ENCODE results near the gene SART1.
"Not testable (repeated sequence)": the region's sequence is repeated elsewhere in the genome, so short reads cannot be mapped to it uniquely, and the experiment has no call there.

The SART1 gene

DNA sequence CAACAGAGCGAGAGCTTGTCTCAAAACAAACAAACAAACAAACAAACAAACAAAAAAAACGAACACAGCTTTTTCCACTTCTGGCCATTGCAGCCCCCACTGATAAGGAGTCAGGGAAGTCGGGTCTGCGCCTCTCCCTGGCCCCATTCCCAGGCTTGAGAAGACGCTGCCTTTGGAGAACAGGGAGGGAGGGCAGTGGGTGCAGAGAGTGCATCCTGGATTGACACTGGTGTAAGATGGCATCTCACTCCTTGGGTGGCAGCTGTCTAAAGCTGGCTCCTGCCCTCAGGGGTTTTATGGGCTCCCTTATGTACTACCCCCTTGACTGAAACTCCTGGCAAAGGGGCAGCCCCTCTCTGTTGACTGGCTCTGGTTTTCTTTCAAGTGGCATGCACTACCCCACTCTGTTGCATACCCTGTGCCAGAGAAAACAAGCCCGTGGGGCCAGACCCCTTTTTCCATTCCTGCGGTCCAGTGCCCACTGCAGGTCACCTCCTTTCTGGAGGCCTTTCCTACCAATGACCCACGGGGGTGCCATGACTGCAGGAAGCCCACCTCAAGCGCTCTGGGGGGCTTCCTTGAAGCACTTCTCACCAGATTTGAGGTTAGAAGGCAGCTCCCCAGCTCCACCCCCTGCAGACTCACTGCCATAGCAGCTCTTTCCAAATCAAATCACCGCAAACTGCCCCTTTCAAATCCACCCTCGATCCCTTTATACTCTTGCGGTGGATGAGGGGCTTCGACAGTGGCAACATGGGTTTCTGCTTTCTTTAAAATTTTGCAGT is 29.6 kb upstream of the SART1 start:
- no peak for DNase-seq (ENCODE audit: low read depth in 2 of 2)

DNA sequence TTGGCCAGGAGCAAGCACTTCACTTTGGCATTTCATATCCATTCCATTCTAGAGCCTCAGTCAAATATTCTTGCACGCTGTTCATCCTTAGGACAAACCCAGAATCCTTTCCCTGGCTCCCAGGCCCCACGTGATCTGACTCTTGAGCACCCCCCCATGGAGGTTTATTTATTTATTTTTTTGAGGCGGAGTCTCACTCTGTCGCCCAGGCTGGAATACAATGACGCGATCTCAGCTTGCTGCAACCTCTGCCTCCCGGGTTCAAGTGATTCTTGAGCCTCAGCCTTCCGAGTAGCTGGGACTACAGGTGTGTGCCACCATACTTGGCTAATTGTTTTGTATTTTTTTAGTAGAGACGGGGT is 29.0 kb upstream of the SART1 start:
- DNase-seq (ENCODE audit: low read depth in 2 of 2) = no peak

DNA sequence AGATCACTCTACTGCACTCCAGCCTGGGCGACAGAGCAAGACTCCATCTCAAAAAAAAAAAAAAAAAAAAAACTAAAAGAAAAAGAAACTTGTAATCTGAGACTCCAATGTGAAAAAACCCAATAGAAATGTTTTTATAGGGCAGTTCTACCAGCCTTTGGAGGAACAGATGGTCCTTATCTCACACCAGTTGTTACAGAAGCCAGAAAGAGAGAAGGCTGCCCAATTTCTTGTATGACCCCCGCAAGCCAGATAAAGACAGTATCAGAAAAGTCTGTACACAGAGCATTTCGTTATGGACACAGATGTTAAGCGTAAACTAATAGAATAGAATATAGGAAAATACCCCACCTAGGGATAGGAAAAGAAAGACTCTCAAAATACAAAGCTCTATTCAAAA is 27.5 kb upstream of the SART1 start:
- no peak for DNase-seq (ENCODE audit: low read depth in 2 of 2)

DNA sequence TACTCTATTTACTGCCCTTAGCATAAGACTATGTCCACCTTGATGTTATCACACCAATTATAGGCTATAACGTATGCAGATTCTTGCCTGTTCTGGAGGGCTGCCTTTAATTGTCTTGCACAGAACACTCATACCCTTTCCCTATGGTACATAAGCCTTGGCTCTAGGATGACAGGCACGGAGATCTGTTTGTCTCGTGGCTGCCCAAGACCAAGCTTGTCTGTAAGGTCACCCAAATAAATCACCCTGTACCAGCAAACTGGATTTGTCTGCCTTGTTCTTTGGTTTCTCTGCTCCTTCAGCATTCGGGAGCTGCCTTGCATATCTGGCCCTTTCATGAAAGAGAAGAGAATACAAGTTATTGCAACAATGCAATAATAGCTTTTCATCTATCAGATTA is 23.8 kb upstream of the SART1 start:
- no peak for DNase-seq (ENCODE audit: low read depth in 2 of 2)

DNA sequence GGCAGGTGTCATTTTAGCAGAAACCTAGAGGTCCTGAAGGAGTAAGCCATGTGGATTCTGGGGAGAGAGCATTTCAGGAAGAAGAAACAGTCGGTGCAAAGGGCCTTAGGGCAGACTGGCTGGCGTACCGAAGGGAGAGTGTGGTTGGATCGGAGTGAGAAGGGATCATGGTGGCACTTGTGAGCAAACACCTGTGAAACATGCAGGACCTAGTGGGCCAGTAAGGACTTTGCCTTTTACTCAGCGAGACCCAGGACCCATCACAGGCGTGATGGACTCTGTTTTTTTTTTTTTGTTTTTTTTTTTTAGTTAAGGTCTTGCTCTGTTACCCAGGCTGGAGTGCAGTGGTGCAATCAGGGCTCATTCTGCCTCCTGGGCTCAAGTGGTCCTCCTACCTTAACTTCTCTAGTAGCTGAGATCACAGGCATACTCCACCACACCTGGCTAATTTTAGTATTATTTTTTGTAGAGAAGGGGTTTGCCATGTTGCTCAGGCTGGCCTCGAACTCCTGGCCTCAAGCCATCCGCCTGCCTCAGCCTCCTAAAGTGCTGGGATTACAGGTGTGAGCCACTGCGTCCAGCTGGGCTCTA is 19.7 kb upstream of the SART1 start:
- no peak for DNase-seq (ENCODE audit: low read depth in 2 of 2)

DNA sequence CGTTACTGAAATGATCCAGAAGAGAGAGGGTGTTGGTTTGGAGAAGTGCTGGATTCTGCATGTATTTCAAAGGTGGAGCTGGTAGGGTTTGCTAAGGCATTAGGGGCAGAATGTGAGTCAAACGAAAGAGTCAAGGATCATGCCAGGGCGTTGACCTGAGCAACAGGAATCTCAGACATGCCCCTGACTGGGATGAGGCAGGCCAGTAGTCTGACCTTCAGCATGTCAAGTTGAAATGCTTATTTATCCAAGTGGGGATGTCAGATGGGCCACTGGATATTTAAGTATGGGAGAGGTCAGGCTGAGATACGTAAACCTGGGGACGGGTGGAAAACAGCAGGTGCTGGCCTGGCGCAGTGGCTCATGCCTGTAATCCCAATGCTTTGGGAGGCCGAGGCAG is 19.0 kb upstream of the SART1 start:
- DNase-seq (ENCODE audit: low read depth in 2 of 2) = no peak

DNA sequence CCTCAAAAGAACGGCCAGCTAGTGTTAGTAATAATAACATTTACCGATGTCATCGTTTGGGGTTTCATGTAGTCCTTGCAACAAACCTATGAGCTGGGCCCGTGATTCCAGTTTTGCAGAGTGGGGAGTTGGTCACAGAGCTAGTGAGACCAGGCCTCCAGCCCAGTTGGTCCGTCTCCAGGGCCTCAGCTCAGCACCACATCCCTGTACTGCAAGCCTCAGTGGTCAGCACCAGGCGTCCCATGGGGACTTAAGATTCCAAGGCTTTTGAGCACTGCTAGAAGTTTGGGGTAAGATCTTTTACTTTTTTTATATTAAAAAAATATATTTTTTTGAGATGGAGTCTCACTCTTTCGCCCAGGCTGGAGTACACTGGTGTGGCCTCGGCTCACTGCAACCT is 17.3 kb upstream of the SART1 start:
- DNase-seq (ENCODE audit: low read depth in 2 of 2) = no peak

DNA sequence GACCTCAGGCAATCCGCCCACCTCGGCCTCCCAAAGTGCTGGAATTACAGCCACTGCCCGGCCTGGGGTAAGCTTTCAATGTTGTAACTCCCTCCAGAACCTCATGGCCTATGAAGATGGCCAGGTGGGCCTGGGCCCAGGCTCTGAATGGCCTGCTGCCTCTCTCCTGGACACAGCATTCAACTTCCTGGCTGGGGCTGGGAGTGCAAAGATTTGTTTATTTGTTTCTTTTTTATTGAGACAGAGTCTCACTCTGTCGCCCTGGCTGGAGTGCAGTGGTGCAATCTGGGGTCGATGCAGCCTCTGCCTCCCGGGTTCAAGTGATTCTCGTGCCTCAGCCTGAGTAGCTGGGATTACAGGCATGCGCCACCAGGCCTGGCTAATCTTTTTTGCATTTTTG is 16.8 kb upstream of the SART1 start:
- DNase-seq (ENCODE audit: low read depth in 2 of 2) = no peak

DNA sequence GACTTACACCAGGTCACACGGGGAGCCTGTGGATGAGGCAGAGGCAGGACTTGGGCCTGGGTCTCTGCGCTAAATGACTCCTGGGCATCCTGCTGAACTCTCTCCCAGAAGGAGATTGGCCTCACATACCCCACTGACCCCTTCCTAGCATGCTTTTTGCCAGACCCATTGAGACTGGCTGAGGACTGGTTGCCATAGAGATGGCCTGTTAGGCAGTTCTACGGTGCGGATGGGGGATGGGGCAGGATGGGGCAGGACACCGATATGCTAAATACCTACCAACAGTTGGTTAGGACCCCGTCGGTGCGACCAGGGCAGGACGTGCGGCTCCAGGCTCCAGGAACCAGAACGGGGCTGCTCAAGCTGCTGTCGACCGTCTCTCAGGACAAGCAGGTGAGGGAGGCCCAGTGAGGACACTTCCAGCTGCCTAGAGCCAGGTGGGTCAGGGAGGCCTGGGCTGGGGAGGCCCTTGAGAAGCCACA is 16.1 kb upstream of the SART1 start, which contains the start of gene TSGA10IP:
TSS of gene TSGA10IP (plus strand) at position 51 of the 482 bp plus-strand sequence. CDS start at position 247, 196 bp downstream.
- DNase-seq (ENCODE audit: low read depth in 2 of 2) = no peak

DNA sequence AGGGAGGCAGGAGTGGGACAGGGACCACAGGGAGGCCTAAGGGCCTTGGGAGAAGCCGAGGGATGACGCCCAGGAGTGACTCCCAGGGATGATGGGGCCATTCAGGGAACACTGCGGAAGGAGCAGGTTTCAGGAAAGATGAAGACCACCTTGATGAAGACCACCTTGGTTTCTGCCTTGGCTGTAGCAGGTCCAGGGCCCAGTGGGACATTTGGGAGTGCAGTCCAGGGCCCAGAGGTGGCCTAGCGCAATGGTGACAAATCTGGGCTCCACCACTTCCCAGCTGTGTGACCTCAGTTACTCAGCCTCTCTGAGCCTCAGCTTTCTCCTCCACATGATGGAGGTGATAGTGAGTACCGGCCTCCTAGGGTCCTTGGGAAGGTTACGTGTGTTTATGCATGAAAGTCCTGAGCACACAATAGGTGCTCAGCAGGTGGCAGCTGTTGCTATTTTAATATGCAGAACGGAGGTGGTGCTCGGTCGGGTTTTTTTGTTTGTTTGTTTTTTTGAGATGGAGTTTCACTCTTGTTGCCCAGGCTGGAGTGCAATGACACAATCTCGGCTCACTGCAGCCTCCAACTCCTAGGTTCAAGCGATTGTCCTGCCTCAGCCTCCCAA is 15.5 kb upstream of the SART1 start:
- DNase-seq (ENCODE audit: low read depth in 2 of 2) = no peak

DNA sequence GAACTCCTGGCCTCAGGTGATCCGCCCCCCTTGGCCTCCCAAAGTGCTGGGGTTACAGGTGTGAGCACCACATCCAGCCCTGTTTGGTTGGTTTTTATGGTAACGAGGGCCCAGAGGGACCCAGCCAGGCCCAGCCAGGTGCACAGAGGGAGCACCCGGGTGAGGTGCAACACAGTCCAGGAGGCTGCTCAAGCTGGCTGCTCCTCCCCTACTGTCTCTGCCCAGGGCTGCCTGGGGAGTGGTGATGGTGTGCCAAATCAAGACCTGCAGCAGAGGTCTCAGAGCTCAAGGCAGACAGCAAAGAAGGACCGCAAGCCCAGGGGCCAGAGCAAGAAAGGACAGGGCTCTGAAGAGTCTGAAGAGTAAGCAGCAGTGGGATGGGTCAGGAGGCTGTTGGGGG is 14.9 kb upstream of the SART1 start:
- DNase-seq (ENCODE audit: low read depth in 2 of 2) = no peak

DNA sequence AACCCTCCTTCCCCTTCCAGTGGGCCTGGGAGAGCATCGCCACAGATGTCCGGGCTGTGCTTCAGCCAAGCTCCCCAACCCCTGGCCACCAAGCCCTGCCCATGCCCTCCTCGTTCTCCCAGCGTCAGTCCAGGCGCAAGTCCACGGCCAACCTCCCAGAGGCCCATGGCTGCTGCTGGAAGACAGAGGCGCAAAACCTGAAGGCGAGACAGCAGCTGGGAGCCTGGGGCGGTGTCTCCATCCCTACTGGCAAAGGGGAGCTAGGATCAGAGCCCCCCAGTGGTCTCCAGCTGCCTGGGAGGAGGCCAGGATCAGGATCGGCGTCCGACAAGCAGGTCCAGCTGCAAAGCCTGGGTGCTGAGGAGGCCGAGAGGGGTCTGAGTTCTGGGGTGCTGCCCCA is 14.4 kb upstream of the SART1 start:
- no peak for DNase-seq (ENCODE audit: low read depth in 2 of 2)

DNA sequence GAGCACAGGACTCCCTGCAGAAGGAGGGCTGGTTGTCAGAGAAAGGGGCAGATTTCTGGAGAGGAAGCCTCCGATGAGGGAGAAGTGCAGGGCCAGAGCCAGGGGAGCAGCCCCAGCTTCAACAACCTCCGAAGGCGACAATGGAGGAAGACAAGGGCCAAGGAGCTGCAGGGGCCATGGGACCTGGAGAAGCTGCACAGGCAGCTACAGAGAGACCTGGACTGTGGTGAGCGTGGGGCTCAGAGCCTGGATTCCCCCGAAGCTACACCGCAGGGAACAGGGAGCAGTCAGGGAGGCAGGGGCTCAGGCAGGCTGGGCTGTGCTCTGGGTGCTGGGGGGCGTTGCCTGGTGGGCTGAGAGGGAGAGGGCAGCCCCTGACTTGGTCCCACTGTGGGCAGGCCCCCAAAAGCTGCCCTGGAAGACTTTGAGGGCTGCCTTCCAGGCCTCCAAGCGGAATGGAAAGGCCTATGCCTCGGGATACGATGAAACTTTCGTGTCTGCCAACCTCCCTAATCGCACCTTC is 13.9 kb upstream of the SART1 start:
- DNase-seq (ENCODE audit: low read depth in 2 of 2) = no peak

DNA sequence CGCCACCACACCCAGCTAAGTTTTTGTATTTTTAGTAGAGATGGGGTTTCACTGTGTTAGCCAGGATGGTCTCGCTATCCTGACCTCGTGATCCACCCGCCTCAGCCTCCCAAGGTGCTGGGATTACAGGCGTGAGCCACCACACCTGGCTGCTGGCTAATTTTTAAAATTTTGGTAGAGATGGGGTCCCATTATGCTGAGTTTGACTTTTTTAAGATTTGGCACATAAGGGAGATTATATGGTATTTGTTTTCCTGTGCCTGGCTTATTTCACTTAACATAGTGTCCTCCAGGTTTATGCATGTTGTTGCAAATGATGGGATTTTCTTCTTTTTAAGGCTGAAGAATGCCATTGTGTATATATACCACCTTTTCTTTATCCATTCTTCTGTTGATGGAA is 10.8 kb upstream of the SART1 start:
- DNase-seq (ENCODE audit: low read depth in 2 of 2) = not testable (repeated sequence)

DNA sequence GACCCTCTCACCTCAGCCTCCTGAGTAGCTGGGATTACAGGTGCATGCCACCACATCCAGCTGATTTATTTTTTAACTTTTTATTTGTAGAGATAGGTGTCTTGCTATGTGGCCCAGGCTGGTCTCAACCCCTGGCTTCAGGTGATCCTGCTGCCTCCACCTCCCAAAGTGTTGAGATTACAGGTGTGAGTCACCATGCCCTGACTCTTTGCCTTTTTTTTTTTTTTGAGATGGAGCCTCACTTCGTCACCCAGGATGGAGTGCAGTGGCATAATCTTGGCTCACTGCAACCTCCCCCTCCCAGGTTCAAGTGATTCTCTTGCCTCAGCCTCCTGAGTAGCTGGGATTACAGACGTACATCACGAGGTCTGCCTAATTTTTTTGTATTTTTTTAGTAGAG is 9.9 kb upstream of the SART1 start:
- not testable (repeated sequence) for DNase-seq (ENCODE audit: low read depth in 2 of 2)

DNA sequence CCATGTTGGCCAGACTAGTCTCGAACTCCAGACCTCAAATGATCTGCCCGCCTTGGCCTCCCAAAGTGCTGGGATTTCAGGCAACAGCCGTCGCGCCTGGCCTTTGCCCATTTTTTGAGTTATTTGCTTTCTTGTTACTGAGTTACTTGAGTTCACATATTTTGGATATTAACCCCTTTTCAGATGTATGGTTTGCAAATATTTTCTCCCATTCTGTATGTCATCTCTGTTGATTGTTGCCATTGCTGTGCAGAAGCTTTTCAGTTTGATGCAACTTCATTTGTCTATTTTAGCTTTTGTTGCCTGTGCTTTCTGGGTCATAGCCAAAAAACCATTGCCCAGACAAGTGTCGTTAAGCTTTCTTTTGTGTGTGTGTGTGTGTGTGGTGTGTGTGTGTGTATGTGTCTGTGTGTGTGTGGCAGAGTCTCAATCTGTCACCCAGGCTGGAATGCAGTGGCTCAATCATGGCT is 9.4 kb upstream of the SART1 start:
- no peak for DNase-seq (ENCODE audit: low read depth in 2 of 2)

DNA sequence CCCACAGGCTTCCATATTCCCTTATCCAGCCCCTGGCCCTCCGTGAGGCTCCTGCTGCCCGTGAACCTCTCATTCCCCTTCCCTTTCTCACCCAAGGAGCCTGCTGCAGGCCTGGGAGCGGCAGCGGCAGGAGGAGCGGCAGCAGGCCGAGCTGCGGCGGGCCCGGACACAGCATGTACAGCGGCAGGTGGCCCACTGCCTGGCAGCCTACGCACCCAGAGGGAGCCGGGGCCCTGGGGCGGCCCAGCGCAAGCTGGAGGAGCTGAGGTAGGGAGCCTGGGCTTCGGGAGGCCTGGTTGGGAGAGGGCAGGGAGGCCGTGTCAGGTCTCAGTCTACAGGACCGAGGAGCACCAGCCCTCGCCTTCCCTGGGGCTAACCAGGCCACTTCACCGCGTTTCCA is 8.1 kb upstream of the SART1 start:
- DNase-seq (ENCODE audit: low read depth in 2 of 2) = no peak

DNA sequence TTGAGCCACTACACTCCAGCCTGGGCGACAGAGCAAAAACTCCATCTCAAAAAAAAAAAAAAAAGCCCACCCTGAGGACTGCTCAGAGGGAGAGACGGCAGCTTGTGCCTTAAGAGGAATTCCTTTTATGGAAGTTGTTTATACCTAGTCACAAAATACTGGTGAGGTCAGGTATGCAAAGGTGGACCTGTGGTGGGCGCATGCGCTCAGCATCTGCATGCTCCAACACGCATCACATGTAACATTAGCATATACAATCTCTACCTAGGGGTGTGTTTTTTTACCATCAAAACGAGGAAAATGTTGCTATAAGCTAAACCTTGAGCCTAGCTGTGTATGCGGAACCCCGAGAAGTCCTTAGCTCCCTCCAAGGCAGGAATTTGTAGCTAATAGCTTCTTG is 6.8 kb upstream of the SART1 start:
- no peak for DNase-seq (ENCODE audit: low read depth in 2 of 2)

DNA sequence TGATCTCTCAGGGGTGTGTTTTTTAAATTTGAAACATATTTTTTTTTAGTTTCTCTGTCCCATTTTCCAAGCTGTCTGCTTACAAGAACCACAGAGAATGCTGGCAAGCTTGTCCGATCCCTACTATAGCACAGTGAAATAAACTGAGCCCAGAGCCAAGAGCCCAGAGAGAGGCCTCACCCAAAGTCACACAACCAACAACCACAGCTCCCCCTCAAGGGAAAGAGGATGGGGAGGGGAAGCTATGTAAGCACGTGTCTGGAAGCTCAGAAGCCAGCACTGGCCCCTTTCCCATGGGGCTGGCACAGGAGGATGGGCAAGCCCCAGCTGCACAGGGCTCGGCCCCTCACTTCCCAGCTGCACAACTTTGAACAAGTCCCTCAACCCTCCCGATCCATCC is 3.2 kb upstream of the SART1 start:
- DNase-seq (ENCODE audit: low read depth in 2 of 2) = no peak

DNA sequence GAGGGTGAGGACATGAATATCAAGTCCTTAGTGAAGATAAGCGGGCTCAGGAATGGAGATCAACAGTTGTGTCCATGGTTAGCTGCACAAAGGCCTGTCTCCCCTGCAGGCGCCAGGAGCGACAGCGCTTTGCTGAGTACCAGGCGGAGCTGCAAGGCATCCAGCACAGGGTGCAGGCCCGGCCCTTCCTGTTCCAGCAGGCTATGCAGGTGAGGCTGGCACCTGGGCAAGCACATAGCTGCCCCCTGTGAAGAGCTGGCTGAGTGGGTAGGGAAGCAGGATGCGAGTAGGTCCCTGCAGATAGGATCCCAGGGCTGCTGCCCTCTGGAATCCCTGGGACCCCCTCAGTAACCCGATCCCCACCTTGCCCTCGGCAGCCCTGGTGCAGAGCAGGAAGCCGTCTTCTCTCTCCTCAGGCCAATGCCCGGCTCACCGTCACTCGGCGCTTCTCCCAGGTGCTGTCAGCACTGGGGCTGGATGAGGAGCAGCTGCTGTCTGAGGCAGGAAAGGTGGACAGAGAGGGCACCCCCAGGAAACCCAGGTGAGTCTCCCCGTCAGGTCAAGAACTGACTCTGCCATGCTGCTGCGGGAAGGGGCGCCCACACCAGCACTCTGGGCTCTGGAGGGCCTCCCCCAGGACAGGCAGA is 2.6 kb upstream of the SART1 start:
- no peak for DNase-seq (ENCODE audit: low read depth in 2 of 2)

DNA sequence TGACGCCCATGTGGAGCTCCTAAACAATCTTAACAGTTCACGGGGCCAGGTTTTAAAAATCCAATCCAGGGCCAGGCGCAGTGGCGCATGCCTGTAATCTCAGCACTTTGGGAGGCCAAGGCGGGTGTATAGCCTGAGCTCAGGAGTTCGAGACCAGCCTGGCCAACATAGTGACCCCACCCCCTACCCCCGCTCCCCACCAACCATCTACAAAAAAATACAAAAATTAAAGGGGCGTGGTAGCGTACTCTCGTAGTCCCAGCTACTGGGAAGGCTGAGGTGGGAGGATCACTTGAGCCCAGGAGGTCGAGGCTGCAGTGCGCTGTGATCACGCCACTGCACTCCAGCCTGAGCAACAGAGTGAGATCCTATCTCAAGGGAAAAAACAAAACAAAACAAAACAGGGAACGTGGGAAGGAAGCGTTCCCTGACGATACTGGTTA is 689 bp upstream of the SART1 start:
- DNase-seq (ENCODE audit: low read depth in 2 of 2) = no peak

DNA sequence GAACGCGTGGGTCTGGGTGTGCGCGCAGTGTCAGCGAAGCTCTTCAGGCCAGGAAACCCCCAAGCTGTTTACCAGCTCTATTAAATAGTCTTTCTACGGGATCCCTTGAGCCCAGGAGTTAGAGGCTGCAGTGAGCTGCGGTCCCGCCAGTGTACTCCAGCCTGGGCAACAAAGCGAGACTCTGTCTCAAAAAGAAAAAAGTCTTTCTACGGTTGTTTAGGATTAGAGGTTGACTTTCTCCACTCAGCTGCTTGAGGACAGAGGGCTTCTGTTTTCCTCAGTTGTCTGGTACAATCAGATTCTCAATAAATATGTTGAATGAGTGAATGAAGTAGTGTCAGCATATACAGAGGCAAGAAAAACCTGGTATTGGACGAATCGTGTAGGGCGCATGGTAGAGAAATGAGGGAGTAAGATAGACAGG is 619 bp downstream of the SART1 start:
- no peak for DNase-seq (ENCODE audit: low read depth in 2 of 2)

Measured in stimulated activated CD8-positive, alpha-beta memory T cell treated with anti-CD3 and anti-CD28 coated beads, Interleukin-2, amount 100 ng/mL, for 48 hours (primary cell).